B cell (primary cell): Measurements from ENCODE around the gene HDAC5. TPM values are rescaled to one million over a fixed set of nuclear protein-coding genes. Genes with fewer than 3 reads are reported as not detected.

ENCODE experiments used
- ATAC-seq: fragments of 200-7000 bp; cut with Tn5 transposase; one replicate; pipeline ENCODE4 v1.10.0; 2021; ENCODE audit warnings: low read depth, mild to moderate bottlenecking, moderate number of reproducible peaks, moderate library complexity
- CTCF ChIA-PET: fragments of 350-600 bp; sonication (Branson Sonifier 250); formaldehyde crosslinking; loops from one replicate; lab custom pipeline; 2021; ENCODE audit warnings: antibody characterized with exemption, inconsistent platforms; lab: Charles Lee
- POLR2A ChIA-PET: fragments of 350-600 bp; sonication (Branson Sonifier 250); formaldehyde crosslinking; loops from one replicate; lab custom pipeline; 2021; ENCODE audit warnings: antibody characterized with exemption; lab: Charles Lee
- DNase-seq: peaks from one replicate; pipeline ENCODE4 v3.0.0; 2013
- H2AFZ ChIP-seq: 2 replicates; pipeline ENCODE4 v1.6.1; 2012; ENCODE audit warnings: mild to moderate bottlenecking, low read depth, low read length; ENCODE audit not compliant: insufficient read depth, poor library complexity, severe bottlenecking
- H3K27ac ChIP-seq, 2 donors: 1 replicate in 1 of 2; 2 replicates in 1 of 2; pipeline ENCODE4 v1.5.1; 2012 to 2013; ENCODE audit warnings: low read length in 2 of 2, mild to moderate bottlenecking in 2 of 2, moderate library complexity in 1 of 2
- H3K27me3 ChIP-seq, 4 experiments: fragments of 200-600 bp in 1 of 4; sonication (generic) in 1 of 4; replicated peaks in 1 of 4; 1 replicate in 2 of 4; 2 replicates in 2 of 4; pipeline versions ENCODE4 v1.6.1 to v1.7.0; 2013 to 2016; ENCODE audit warnings: low read length in 3 of 4, mild to moderate bottlenecking in 2 of 4, mixed read lengths in 1 of 4, moderate library complexity in 1 of 4; ENCODE audit not compliant: insufficient read depth in 4 of 4, control insufficient read depth in 3 of 4; ENCODE audit errors: control extremely low read depth in 1 of 4
- H3K36me3 ChIP-seq, 2 experiments: replicated peaks in 1 of 2; 1 replicate in 1 of 2; 2 replicates in 1 of 2; pipeline versions ENCODE4 v1.6.1 to v1.7.1; 2013; ENCODE audit warnings: low read length in 1 of 2; ENCODE audit not compliant: insufficient read depth in 2 of 2, control insufficient read depth in 1 of 2; ENCODE audit errors: control extremely low read depth in 1 of 2, extremely low read depth in 1 of 2
- H3K4me1 ChIP-seq, 2 donors: fragments of 200-600 bp in 1 of 2; sonication (generic) in 1 of 2; 1 replicate in 1 of 2; 2 replicates in 1 of 2; pipeline versions ENCODE4 v1.5.1 to v1.6.1; 2013 to 2017; ENCODE audit warnings: low read length in 2 of 2; ENCODE audit not compliant: control insufficient read depth in 2 of 2, insufficient read depth in 2 of 2
- H3K4me2 ChIP-seq: replicated peaks from 2 replicates; pipeline ENCODE3; 2012; ENCODE audit warnings: mild to moderate bottlenecking, low read depth, low read length; ENCODE audit not compliant: poor library complexity, severe bottlenecking
- H3K4me3 ChIP-seq, 5 experiments: fragments of 200-600 bp in 1 of 5; sonication (generic) in 1 of 5; 1 replicate in 3 of 5; 2 replicates in 2 of 5; pipeline versions ENCODE4 v1.5.1 to v1.7.0; 2011 to 2016; ENCODE audit warnings: low read length in 4 of 5, mild to moderate bottlenecking in 4 of 5, low read depth in 2 of 5, control low read depth in 1 of 5, moderate library complexity in 1 of 5; ENCODE audit not compliant: insufficient read depth in 1 of 5; ENCODE audit errors: control extremely low read depth in 1 of 5, extremely low read depth in 1 of 5
- H3K79me2 ChIP-seq: fragments of 200-600 bp; sonication (generic); one replicate; pipeline ENCODE4 v1.6.0; 2016; ENCODE audit warnings: low read length; ENCODE audit not compliant: control insufficient read depth, insufficient read depth
- H3K9ac ChIP-seq: fragments of 200-600 bp; sonication (generic); 2 replicates; pipeline ENCODE4 v1.6.1; 2017; ENCODE audit warnings: mild to moderate bottlenecking, low read length, moderate library complexity
- H3K9me3 ChIP-seq, 3 donors: one replicate each; pipeline versions ENCODE4 v1.6.1 to v1.7.1; 2013; ENCODE audit warnings: low read length in 2 of 3; ENCODE audit not compliant: control insufficient read depth in 2 of 3, insufficient read depth in 1 of 3; ENCODE audit errors: control extremely low read depth in 1 of 3
- H4K20me1 ChIP-seq: 2 replicates; pipeline ENCODE4 v1.6.0; 2012; ENCODE audit warnings: mild to moderate bottlenecking, low read length; ENCODE audit not compliant: insufficient read depth, control insufficient read depth, poor library complexity, severe bottlenecking
- H3K27ac Mint-ChIP-seq: one replicate; pipeline ENCODE4 v1.8.0; 2021; ENCODE audit warnings: mixed read lengths
- H3K27me3 Mint-ChIP-seq: one replicate; pipeline ENCODE4 v1.8.0; 2021; ENCODE audit warnings: mixed read lengths
- H3K4me1 Mint-ChIP-seq: one replicate; pipeline ENCODE4 v1.8.0; 2021; ENCODE audit warnings: mixed read lengths
- H3K4me3 Mint-ChIP-seq: one replicate; pipeline ENCODE4 v1.8.0; 2021; ENCODE audit warnings: mixed read lengths
- H3K9me3 Mint-ChIP-seq: one replicate; pipeline ENCODE4 v1.8.0; 2022; ENCODE audit warnings: mixed read lengths; ENCODE audit not compliant: insufficient read depth
- EZH2 ChIP-seq: IDR thresholded peaks from 2 replicates; pipeline ENCODE4 v1.6.1; 2012; ENCODE audit warnings: borderline replicate concordance, low read depth, mild to moderate bottlenecking, moderate library complexity, low read length; ENCODE audit not compliant: insufficient read depth, poor library complexity, severe bottlenecking
- WGBS: methylation state at CpG from one replicate; pipeline ENCODE4 v1.1.5; 2013; ENCODE audit warnings: missing lambda C conversion rate; ENCODE audit not compliant: insufficient coverage; 5-methylcytosine and 5-hydroxymethylcytosine counted together
- intact Hi-C: fragments of 100-400 bp; cut with micrococcal nuclease; formaldehyde crosslinking; loops from one replicate; pipeline ENCODE4 v1.10.0; 2022
- polyA plus RNA-seq: library from polyadenylated mRNA; depleted of rRNA; stranded (reverse); fragments of >200 nt; gene quantifications from 2 replicates; pipeline ENCODE4 v1.2.3, GENCODE V29; 2012
- total RNA-seq, 2 donors: library from RNA; stranded (reverse); fragments of 120-200 nt in 1 of 2; gene quantifications; 1 replicate in 1 of 2; 2 replicates in 1 of 2; pipeline versions ENCODE4 v1.2.3 to v1.2.4, GENCODE V29; 2013 to 2022
- TF ChIP-seq, protein P1 (sequence below): fragments of 200-600 bp; IDR thresholded peaks from one replicate; pipeline ENCODE4 v1.8.0; 2022; ENCODE audit warnings: antibody characterized with exemption, mild to moderate bottlenecking

Gene HDAC5
- total and polyA plus RNA-seq, 2 donors (not counting 1 experiment from before 2014, with no cell fraction given) = 99.8 to 104 TPM

DNA sequence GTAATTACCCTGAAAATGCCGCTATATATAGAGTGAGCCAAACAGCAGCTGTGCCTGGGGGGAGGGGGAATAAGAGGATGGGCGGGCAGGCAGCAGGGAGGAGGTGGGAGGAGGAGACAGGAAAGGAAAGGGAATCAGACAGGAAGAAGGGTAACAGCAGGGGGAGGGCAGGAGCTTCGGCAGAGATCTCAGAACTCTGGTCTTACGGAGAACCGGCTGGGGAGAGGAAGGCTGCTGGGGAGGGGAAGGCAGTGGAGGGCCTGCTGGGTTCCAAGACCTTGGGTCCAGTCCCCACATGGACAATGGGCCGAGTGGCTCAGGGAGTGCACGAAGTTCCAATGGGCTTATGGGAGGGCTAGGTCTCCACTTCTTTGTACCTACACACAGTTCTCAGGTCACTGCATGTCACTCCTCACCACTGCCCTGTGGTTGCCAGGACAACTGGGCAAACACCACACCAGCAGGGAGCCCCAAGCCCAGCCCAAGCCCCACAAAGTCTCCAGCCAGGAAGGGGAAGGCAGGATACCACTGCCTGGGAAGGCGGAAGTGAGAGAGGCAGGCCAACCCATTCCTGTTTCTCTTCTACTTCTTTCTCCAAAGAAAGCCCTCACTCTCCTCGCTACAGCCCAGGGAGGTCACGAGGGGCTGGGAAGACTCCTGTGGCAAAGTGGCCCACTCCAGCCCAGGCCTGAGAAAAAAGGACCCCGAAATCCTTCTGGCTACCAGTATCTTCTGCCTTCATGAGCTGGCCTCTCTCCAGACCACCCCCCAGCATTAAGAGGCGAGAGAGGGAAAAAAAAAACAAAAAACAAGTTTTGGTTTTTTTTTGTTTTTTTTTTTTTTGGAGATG lies 27.6 kb downstream of the HDAC5 start:
- intact Hi-C loops = no loop called here

DNA sequence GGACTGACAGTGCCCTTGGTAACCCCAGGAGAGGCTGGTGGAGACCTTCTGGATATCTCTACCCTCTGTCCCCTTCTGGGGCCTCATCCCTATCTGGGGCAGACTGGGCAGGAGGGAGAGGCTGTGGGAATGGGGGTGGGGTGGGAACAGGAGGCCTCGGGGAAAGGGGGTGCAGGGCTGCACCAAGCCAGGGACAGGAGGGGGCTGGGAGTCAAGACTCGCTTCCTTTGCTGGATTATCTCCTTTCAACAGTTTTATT lies 28.1 kb downstream of the HDAC5 start:
- ATAC-seq (no peak), DNase-seq (no peak)
- intact Hi-C loops = no loop called here
- H3K9me3 Mint-ChIP-seq = no peaks in the 10 kb centered on the region
- Histone ChIP-seq H3K9me3 (no peaks in the 10 kb centered on the region), H3K9ac (no peak overlapping the region), H3K36me3 (peaks cover 0 to 32% of the 10 kb centered on the region in 2 experiments), H2AFZ (no peak overlapping the region), H3K79me2 (peaks cover 5% of the 10 kb centered on the region), H4K20me1 (peaks cover 46% of the 10 kb centered on the region), H3K27ac (no peak overlapping the region), H3K4me2 (no peak overlapping the region), H3K4me3 (no peak overlapping the region), H3K4me1 (peaks cover 6 to 15% of the 10 kb centered on the region in 2 donors), H3K27me3 (no peaks in the 10 kb centered on the region)
- H3K27me3 Mint-ChIP-seq = no peaks in the 10 kb centered on the region
- CTCF ChIA-PET = no interaction called here
- TF ChIP-seq EZH2 = no peak
- TF ChIP-seq, protein P1, sequence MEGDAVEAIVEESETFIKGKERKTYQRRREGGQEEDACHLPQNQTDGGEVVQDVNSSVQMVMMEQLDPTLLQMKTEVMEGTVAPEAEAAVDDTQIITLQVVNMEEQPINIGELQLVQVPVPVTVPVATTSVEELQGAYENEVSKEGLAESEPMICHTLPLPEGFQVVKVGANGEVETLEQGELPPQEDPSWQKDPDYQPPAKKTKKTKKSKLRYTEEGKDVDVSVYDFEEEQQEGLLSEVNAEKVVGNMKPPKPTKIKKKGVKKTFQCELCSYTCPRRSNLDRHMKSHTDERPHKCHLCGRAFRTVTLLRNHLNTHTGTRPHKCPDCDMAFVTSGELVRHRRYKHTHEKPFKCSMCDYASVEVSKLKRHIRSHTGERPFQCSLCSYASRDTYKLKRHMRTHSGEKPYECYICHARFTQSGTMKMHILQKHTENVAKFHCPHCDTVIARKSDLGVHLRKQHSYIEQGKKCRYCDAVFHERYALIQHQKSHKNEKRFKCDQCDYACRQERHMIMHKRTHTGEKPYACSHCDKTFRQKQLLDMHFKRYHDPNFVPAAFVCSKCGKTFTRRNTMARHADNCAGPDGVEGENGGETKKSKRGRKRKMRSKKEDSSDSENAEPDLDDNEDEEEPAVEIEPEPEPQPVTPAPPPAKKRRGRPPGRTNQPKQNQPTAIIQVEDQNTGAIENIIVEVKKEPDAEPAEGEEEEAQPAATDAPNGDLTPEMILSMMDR = no peak
- POLR2A ChIA-PET = interaction anchor here (0.7 kb wide), 1 partner anchor 262 kb away, joined by 3 read pairs; no protein-coding TSS in a partner anchor
- peaks cover 15% of the 10 kb centered on the region for H3K4me1 Mint-ChIP-seq
- no peak overlapping the region for H3K27ac Mint-ChIP-seq
- no CpG with 5 or more reads among the region's 2 CpGs for WGBS
- H3K4me3 Mint-ChIP-seq = no peak overlapping the region

More for the DNA sequence above, 27.6 kb downstream of the HDAC5 start:
- H3K9ac ChIP-seq = no peak overlapping the region
- Mint-ChIP-seq H3K27me3 (no peaks in the 10 kb centered on the region), H3K4me1 (peaks cover 15% of the 10 kb centered on the region), H3K9me3 (no peaks in the 10 kb centered on the region), H3K27ac (peak overlapping the region; percentile 50), H3K4me3 (no peak overlapping the region)
- no peaks in the 10 kb centered on the region for H3K27me3 ChIP-seq
- ATAC-seq (no peak), DNase-seq (no peak)
- 19% methylated on average over 9 of the region's 12 CpGs for WGBS
- no peak overlapping the region for H3K27ac ChIP-seq
- peaks cover 46% of the 10 kb centered on the region for H4K20me1 ChIP-seq
- peaks cover 0 to 32% of the 10 kb centered on the region in 2 experiments for H3K36me3 ChIP-seq
- H3K79me2 ChIP-seq = peaks cover 5% of the 10 kb centered on the region
- H3K4me2 ChIP-seq = peak overlapping the region; percentile 28
- H3K4me1 ChIP-seq = peaks cover 6 to 15% of the 10 kb centered on the region in 2 donors
- H2AFZ ChIP-seq = no peak overlapping the region
- TF ChIP-seq, protein P1 = no peak
- no peak for TF ChIP-seq EZH2
- ChIA-PET POLR2A (no interaction called here), CTCF (interaction anchor here (0.8 to 1.4 kb wide), 2 partner anchors 53 to 152 kb away, joined by 3 read pairs; no protein-coding TSS in a partner anchor)
- H3K4me3 ChIP-seq = no peak overlapping the region
- no peaks in the 10 kb centered on the region for H3K9me3 ChIP-seq
